HEK293T (cell line): ENCODE measurements around the gene PRRC2B.

Source experiments
- ARNT ChIP-seq: fragments of 450-650 bp; IDR thresholded peaks from 2 replicates; pipeline ENCODE4 v1.6.1; 2017; ENCODE audit warnings: mild to moderate bottlenecking
- BHLHE40 ChIP-seq: fragments of 450-650 bp; IDR thresholded peaks from 2 replicates; pipeline ENCODE4 v1.6.1; 2016; ENCODE audit warnings: mild to moderate bottlenecking, moderate library complexity, borderline replicate concordance
- CTBP1 ChIP-seq: fragments of 450-650 bp; IDR thresholded peaks from 2 replicates; pipeline ENCODE4 v1.6.1; 2016; ENCODE audit warnings: borderline replicate concordance
- FOXM1 ChIP-seq: fragments of 450-650 bp; IDR thresholded peaks from 2 replicates; pipeline ENCODE4 v1.6.1; 2017; ENCODE audit warnings: mild to moderate bottlenecking, borderline replicate concordance
- NFRKB ChIP-seq: fragments of 450-650 bp; IDR thresholded peaks from 2 replicates; pipeline ENCODE4 v1.6.1; 2016; ENCODE audit warnings: mild to moderate bottlenecking, moderate library complexity
- SUZ12 ChIP-seq: fragments of 450-650 bp; IDR thresholded peaks from 2 replicates; pipeline ENCODE4 v1.6.1; 2016; ENCODE audit warnings: mild to moderate bottlenecking

GRCh38 chr9:131513177-131513576, 119.3 kb downstream of the PRRC2B start:
- TF ChIP-seq NFRKB = no peak
- TF ChIP-seq SUZ12 = no peak
- TF ChIP-seq ARNT = no peak
- TF ChIP-seq FOXM1 = no peak
- TF ChIP-seq BHLHE40 = no peak
- no peak for TF ChIP-seq CTBP1
